ENCODE data around the gene PPM1M.

- TF ChIP-seq CTCF (IDR thresholded peaks at IDR 0.05) = no peak
- no peak for TF ChIP-seq POLR2A (IDR thresholded peaks at IDR 0.05)
Measured at GRCh38 chr3:52294320-52295150, 49.0 kb downstream of the PPM1M start.

Measured in body of pancreas (tissue), 4 donors.